Hepatocyte (in vitro differentiated cells): ENCODE results near the gene RANBP3. TPM values are rescaled to one million over a fixed set of nuclear protein-coding genes. Genes with fewer than 3 reads are reported as not detected.

Source experiments
- DNase-seq: peaks from one replicate; pipeline ENCODE4 v3.0.0-alpha.2; 2016; ENCODE audit warnings: low spot score
- H2AFZ ChIP-seq: fragments of 200-600 bp; sonication (generic); 2 replicates; pipeline ENCODE4 v1.6.0; 2016; ENCODE audit warnings: antibody characterized with exemption, mild to moderate bottlenecking
- H3K27ac ChIP-seq: fragments of 200-600 bp; sonication (generic); 2 replicates; pipeline ENCODE4 v1.5.1; 2016; ENCODE audit warnings: mild to moderate bottlenecking
- H3K27me3 ChIP-seq: fragments of 200-600 bp; sonication (generic); 2 replicates; pipeline ENCODE4 v1.6.1; 2016
- H3K36me3 ChIP-seq: fragments of 200-600 bp; sonication (generic); replicated peaks from 2 replicates; pipeline ENCODE4 v1.5.1; 2016; ENCODE audit warnings: low read depth; ENCODE audit not compliant: insufficient read depth
- H3K4me1 ChIP-seq: fragments of 200-600 bp; sonication (generic); 2 replicates; pipeline ENCODE4 v1.5.1; 2016; ENCODE audit warnings: mild to moderate bottlenecking, moderate library complexity; ENCODE audit not compliant: insufficient read depth
- H3K4me2 ChIP-seq: fragments of 200-600 bp; sonication (generic); 2 replicates; pipeline ENCODE4 v1.6.0; 2016
- H3K4me3 ChIP-seq: fragments of 200-600 bp; sonication (generic); 2 replicates; pipeline ENCODE4 v1.5.1; 2016; ENCODE audit warnings: mild to moderate bottlenecking
- H3K79me2 ChIP-seq: fragments of 200-600 bp; sonication (generic); 2 replicates; pipeline ENCODE4 v1.6.0; 2017; ENCODE audit warnings: mild to moderate bottlenecking
- H3K9me2 ChIP-seq: fragments of 200-600 bp; sonication (generic); replicated peaks from 2 replicates; pipeline ENCODE4 v1.6.0; 2017; ENCODE audit warnings: mild to moderate bottlenecking; ENCODE audit not compliant: insufficient read depth
- H3K9me3 ChIP-seq: fragments of 200-600 bp; sonication (generic); 2 replicates; pipeline ENCODE4 v1.5.1; 2016; ENCODE audit warnings: low read depth, mild to moderate bottlenecking
- H4K20me1 ChIP-seq: fragments of 200-600 bp; sonication (generic); 2 replicates; pipeline ENCODE4 v1.6.0; 2016; ENCODE audit warnings: mild to moderate bottlenecking; ENCODE audit not compliant: insufficient read depth, poor library complexity, severe bottlenecking
- CTCF ChIP-seq: fragments of 200-600 bp; sonication (generic); IDR thresholded peaks from 2 replicates; pipeline ENCODE4 v1.5.1; 2016; ENCODE audit warnings: antibody characterized with exemption, mild to moderate bottlenecking; ENCODE audit not compliant: poor library complexity
- EZH2 ChIP-seq: fragments of 200-600 bp; sonication (generic); IDR thresholded peaks from 2 replicates; pipeline ENCODE4 v1.6.1; 2016; ENCODE audit warnings: antibody characterized with exemption, mild to moderate bottlenecking, borderline replicate concordance
- EZH2phosphoT487 ChIP-seq: fragments of 200-600 bp; sonication (generic); IDR thresholded peaks from one replicate; pipeline ENCODE4 v1.6.1; 2018; ENCODE audit warnings: antibody characterized with exemption, mild to moderate bottlenecking, low read depth, moderate library complexity; ENCODE audit not compliant: unreplicated experiment, severe bottlenecking
- WGBS: methylation state at CpG from one replicate; pipeline ENCODE4 v1.1.6; 2016; ENCODE audit warnings: low lambda C conversion rate; ENCODE audit errors: missing lambda C conversion rate; 5-methylcytosine and 5-hydroxymethylcytosine counted together
- polyA plus RNA-seq: library from polyadenylated mRNA; unstranded; fragments of >200 nt; fragmentation: Nextera tagmentation; extraction: Ambion mirVana; gene quantifications from 2 replicates; pipeline ENCODE4 v1.2.1, GENCODE V29; 2016
- total RNA-seq: library from RNA; depleted of rRNA; stranded (reverse); fragments of >200 nt; gene quantifications from 2 replicates; pipeline ENCODE4 v1.2.3, GENCODE V29; 2014

Gene RANBP3
- total and polyA plus RNA-seq, 2 experiments from 2014 or later = 10.4 to 51.0 TPM

GRCh38 chr19:5992756-5993155 is 14.8 kb upstream of the RANBP3 start:
- H3K4me3 ChIP-seq = no peak overlapping the region
- no peaks in the 10 kb centered on the region for H3K36me3 ChIP-seq
- H2AFZ ChIP-seq = no peak overlapping the region
- 81% methylated on average over 11 of the region's 11 CpGs for WGBS
- no peaks in the 10 kb centered on the region for H3K79me2 ChIP-seq
- H3K27ac ChIP-seq = peak overlapping the region; percentile 46
- no peaks in the 10 kb centered on the region for H3K27me3 ChIP-seq
- no peaks in the 10 kb centered on the region for H3K9me3 ChIP-seq
- no peak for TF ChIP-seq EZH2
- TF ChIP-seq EZH2phosphoT487 = no peak
- no peak for TF ChIP-seq CTCF
- peaks cover 17% of the 10 kb centered on the region for H3K4me1 ChIP-seq
- DNase-seq = no peak
- no peaks in the 10 kb centered on the region for H4K20me1 ChIP-seq
- no peaks in the 10 kb centered on the region for H3K9me2 ChIP-seq
- H3K4me2 ChIP-seq = no peak overlapping the region

GRCh38 chr19:5991244-5991838 is 13.4 kb upstream of the RANBP3 start:
- H2AFZ ChIP-seq = no peak overlapping the region
- no peak overlapping the region for H3K4me2 ChIP-seq
- no peaks in the 10 kb centered on the region for H4K20me1 ChIP-seq
- H3K4me3 ChIP-seq = no peak overlapping the region
- no peaks in the 10 kb centered on the region for H3K9me3 ChIP-seq
- no peaks in the 10 kb centered on the region for H3K36me3 ChIP-seq
- H3K27me3 ChIP-seq = no peaks in the 10 kb centered on the region
- 94% methylated on average over 8 of the region's 8 CpGs for WGBS
- peaks cover 17% of the 10 kb centered on the region for H3K4me1 ChIP-seq
- H3K27ac ChIP-seq = no peak overlapping the region
- no peaks in the 10 kb centered on the region for H3K79me2 ChIP-seq
- no peak for TF ChIP-seq EZH2phosphoT487
- no peak for TF ChIP-seq CTCF
- no peak for DNase-seq
- no peaks in the 10 kb centered on the region for H3K9me2 ChIP-seq

- H3K4me2 ChIP-seq = peak overlapping the region; percentile 57
- no peak overlapping the region for H3K4me3 ChIP-seq
- H3K27ac ChIP-seq = no peak overlapping the region
- no peaks in the 10 kb centered on the region for H3K79me2 ChIP-seq
- TF ChIP-seq EZH2 (no peak), CTCF (no peak), EZH2phosphoT487 (no peak)
- no peaks in the 10 kb centered on the region for H3K9me2 ChIP-seq
- no peaks in the 10 kb centered on the region for H3K27me3 ChIP-seq
- H2AFZ ChIP-seq = peak overlapping the region; percentile 71
- no peaks in the 10 kb centered on the region for H3K9me3 ChIP-seq
- DNase-seq = no peak
- H3K36me3 ChIP-seq = no peaks in the 10 kb centered on the region
- H3K4me1 ChIP-seq = peaks cover 17% of the 10 kb centered on the region
- H4K20me1 ChIP-seq = no peaks in the 10 kb centered on the region
- 51% methylated on average over 12 of the region's 17 CpGs for WGBS
Measured at GRCh38 chr19:5990289-5990797, 12.4 kb upstream of the RANBP3 start.
